Trophoblast cell (in vitro differentiated cells and primary cell): ENCODE results near the gene TRPC4AP.

Experiments used
- DNase-seq, 2 donors: peaks; one replicate each; pipeline ENCODE4 v3.0.0-alpha.2; 2016
- H2AFZ ChIP-seq: 2 replicates; pipeline ENCODE4 v1.6.1; 2013; ENCODE audit warnings: low read length, moderate library complexity, mild to moderate bottlenecking; ENCODE audit not compliant: insufficient read depth, poor library complexity
- H2AK5ac ChIP-seq: 2 replicates; pipeline ENCODE4 v1.6.1; 2013; ENCODE audit warnings: mild to moderate bottlenecking, low read length
- H2BK120ac ChIP-seq: 2 replicates; pipeline ENCODE4 v1.6.1; 2013; ENCODE audit warnings: low read length, mild to moderate bottlenecking, moderate library complexity; ENCODE audit not compliant: insufficient read depth, poor library complexity
- H2BK12ac ChIP-seq: 2 replicates; pipeline ENCODE4 v1.6.1; 2013; ENCODE audit warnings: mild to moderate bottlenecking, low read length, moderate library complexity
- H2BK5ac ChIP-seq: 2 replicates; pipeline ENCODE4 v1.6.1; 2013; ENCODE audit warnings: low read length, low read depth, moderate library complexity, mild to moderate bottlenecking; ENCODE audit not compliant: poor library complexity
- H3K14ac ChIP-seq: 2 replicates; pipeline ENCODE4 v1.6.1; 2013; ENCODE audit warnings: mild to moderate bottlenecking, low read length
- H3K18ac ChIP-seq: 2 replicates; pipeline ENCODE4 v1.6.1; 2013; ENCODE audit warnings: mild to moderate bottlenecking, low read length
- H3K23ac ChIP-seq: 2 replicates; pipeline ENCODE4 v1.6.1; 2013; ENCODE audit warnings: low read length
- H3K27ac ChIP-seq: 2 replicates; pipeline ENCODE4 v1.5.1; 2013; ENCODE audit warnings: low read depth, mild to moderate bottlenecking, inconsistent platforms, low read length, moderate library complexity
- H3K27me3 ChIP-seq: 2 replicates; pipeline ENCODE4 v1.6.1; 2013; ENCODE audit warnings: inconsistent platforms, mild to moderate bottlenecking, low read length, moderate library complexity; ENCODE audit not compliant: insufficient read depth
- H3K36me3 ChIP-seq, 2 experiments: 1 replicate in 1 of 2; 2 replicates in 1 of 2; pipeline ENCODE4 v1.6.1; 2013; ENCODE audit warnings: low read length in 2 of 2, mild to moderate bottlenecking in 2 of 2, moderate library complexity in 1 of 2; ENCODE audit not compliant: insufficient read depth in 2 of 2, control insufficient read depth in 1 of 2
- H3K4ac ChIP-seq: 2 replicates; pipeline ENCODE4 v1.6.1; 2013; ENCODE audit warnings: low read depth, mild to moderate bottlenecking, low read length, moderate library complexity
- H3K4me1 ChIP-seq, 2 experiments: 1 replicate in 1 of 2; 2 replicates in 1 of 2; pipeline ENCODE4 v1.6.1; 2013; ENCODE audit warnings: low read length in 2 of 2, mild to moderate bottlenecking in 2 of 2, moderate library complexity in 1 of 2; ENCODE audit not compliant: insufficient read depth in 2 of 2, control insufficient read depth in 1 of 2
- H3K4me2 ChIP-seq: 2 replicates; pipeline ENCODE4 v1.6.1; 2013; ENCODE audit warnings: inconsistent platforms, mild to moderate bottlenecking, low read length, moderate library complexity
- H3K4me3 ChIP-seq: 2 replicates; pipeline ENCODE4 v1.5.1; 2013; ENCODE audit warnings: mild to moderate bottlenecking, low read depth, low read length, inconsistent platforms
- H3K79me1 ChIP-seq: one replicate; pipeline ENCODE4 v1.6.1; 2013; ENCODE audit warnings: low read length
- H3K79me2 ChIP-seq: 2 replicates; pipeline ENCODE4 v1.6.1; 2013; ENCODE audit warnings: low read length, mild to moderate bottlenecking; ENCODE audit not compliant: control insufficient read depth, insufficient read depth, poor library complexity
- H3K9ac ChIP-seq: 2 replicates; pipeline ENCODE4 v1.6.1; 2013; ENCODE audit warnings: mild to moderate bottlenecking, low read length
- H3K9me3 ChIP-seq: 2 replicates; pipeline ENCODE4 v1.6.1; 2013; ENCODE audit warnings: low read depth, mild to moderate bottlenecking, control low read depth, inconsistent platforms, low read length; ENCODE audit not compliant: insufficient read depth
- H4K12ac ChIP-seq: 2 replicates; pipeline ENCODE4 v1.6.1; 2013; ENCODE audit warnings: low read depth, mild to moderate bottlenecking, low read length, moderate library complexity
- H4K8ac ChIP-seq: 2 replicates; pipeline ENCODE4 v1.6.1; 2013; ENCODE audit warnings: low read depth, mild to moderate bottlenecking, low read length, moderate library complexity
- H4K91ac ChIP-seq: one replicate; pipeline ENCODE4 v1.6.1; 2013; ENCODE audit warnings: low read depth, mild to moderate bottlenecking, low read length, moderate library complexity
- WGBS: extraction: QIAGEN DNeasy Blood & Tissue Kit; methylation state at CpG from one replicate; pipeline ENCODE4 v1.1.7; 2013; ENCODE audit warnings: missing lambda C conversion rate; ENCODE audit not compliant: insufficient read length, insufficient coverage; ENCODE audit errors: extremely low coverage; 5-methylcytosine and 5-hydroxymethylcytosine counted together

The TRPC4AP gene

DNA sequence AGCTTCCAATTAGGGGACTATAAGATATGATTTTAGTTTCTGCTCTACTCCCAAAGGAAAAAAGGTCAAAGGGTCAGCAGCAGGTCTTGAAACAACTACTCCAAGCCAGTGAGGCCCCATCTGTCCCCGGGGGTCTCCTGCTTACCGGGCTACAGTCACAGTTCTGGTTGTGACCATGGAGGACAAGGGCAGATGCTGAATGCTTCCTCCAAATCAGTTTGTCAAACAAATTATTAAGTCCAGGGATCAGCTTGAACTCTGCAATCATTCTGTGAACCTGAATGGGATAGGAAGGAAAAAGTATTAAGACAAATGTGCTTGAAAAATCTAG lies 76.8 kb downstream of the TRPC4AP start:
- DNase-seq = no peak
- H3K4me1 ChIP-seq = peaks cover 27 to 31% of the 10 kb centered on the region in 2 experiments
- H3K23ac ChIP-seq = no peak overlapping the region
- no peak overlapping the region for H2BK12ac ChIP-seq
- no peaks in the 10 kb centered on the region for H3K9me3 ChIP-seq
- no peak overlapping the region for H2BK120ac ChIP-seq
- H3K79me1 ChIP-seq = peaks cover 11% of the 10 kb centered on the region
- peak overlapping the region; percentile 4 for H3K27ac ChIP-seq
- H4K91ac ChIP-seq = no peak overlapping the region
- H3K18ac ChIP-seq = no peak overlapping the region
- H3K4me2 ChIP-seq = no peak overlapping the region
- H3K14ac ChIP-seq = no peak overlapping the region
- H3K79me2 ChIP-seq = no peaks in the 10 kb centered on the region
- no peak overlapping the region for H2AFZ ChIP-seq
- H2AK5ac ChIP-seq = no peak overlapping the region
- no peaks in the 10 kb centered on the region for H3K27me3 ChIP-seq
- no peak overlapping the region for H4K8ac ChIP-seq
- no peak overlapping the region for H4K12ac ChIP-seq
- no peak overlapping the region for H2BK5ac ChIP-seq
- H3K4ac ChIP-seq = no peak overlapping the region
- no peak overlapping the region for H3K4me3 ChIP-seq
- no CpG with 5 or more reads among the region's 2 CpGs for WGBS
- H3K36me3 ChIP-seq = peaks cover 30 to 56% of the 10 kb centered on the region in 2 experiments
- H3K9ac ChIP-seq = no peak overlapping the region

DNA sequence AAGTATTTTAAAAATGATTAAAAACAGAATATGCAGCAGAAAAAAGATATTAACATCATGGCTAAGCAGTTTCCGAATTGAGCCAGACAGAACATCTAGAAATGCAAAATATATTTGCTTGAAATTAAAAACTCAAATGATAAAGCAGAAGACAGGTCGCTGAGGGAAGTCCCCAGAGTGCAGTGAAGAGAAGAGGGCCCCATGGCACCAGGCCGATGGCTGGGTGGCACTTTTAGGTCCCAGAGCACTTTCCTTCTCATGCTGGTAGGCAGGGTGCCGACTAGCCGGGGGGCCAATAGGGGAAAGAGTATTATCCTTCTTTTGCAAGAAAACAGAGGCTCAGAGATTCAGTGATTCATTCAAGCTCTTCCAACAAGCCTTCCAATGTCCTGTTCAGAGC lies 78.1 kb downstream of the TRPC4AP start:
- Histone ChIP-seq H3K36me3 (peaks cover 33 to 55% of the 10 kb centered on the region in 2 experiments), H2BK12ac (no peak overlapping the region), H3K14ac (no peak overlapping the region), H2BK120ac (no peak overlapping the region), H3K27me3 (no peaks in the 10 kb centered on the region), H2AFZ (no peak overlapping the region), H3K23ac (no peak overlapping the region), H3K9me3 (no peaks in the 10 kb centered on the region), H3K4ac (no peak overlapping the region), H3K9ac (no peak overlapping the region), H3K4me2 (no peak overlapping the region), H3K27ac (peak overlapping the region; percentile 53), H3K79me2 (no peaks in the 10 kb centered on the region), H4K12ac (no peak overlapping the region), H3K4me3 (no peak overlapping the region), H3K18ac (no peak overlapping the region), H2BK5ac (peak overlapping the region; percentile 41), H4K8ac (no peak overlapping the region), H3K4me1 (peaks cover 27 to 32% of the 10 kb centered on the region in 2 experiments), H2AK5ac (no peak overlapping the region), H3K79me1 (peaks cover 11% of the 10 kb centered on the region), H4K91ac (peak overlapping the region; percentile 69)
- DNase-seq = peak in 1 of 2 donors; percentile 29
- WGBS = no CpG with 5 or more reads among the region's 5 CpGs

DNA sequence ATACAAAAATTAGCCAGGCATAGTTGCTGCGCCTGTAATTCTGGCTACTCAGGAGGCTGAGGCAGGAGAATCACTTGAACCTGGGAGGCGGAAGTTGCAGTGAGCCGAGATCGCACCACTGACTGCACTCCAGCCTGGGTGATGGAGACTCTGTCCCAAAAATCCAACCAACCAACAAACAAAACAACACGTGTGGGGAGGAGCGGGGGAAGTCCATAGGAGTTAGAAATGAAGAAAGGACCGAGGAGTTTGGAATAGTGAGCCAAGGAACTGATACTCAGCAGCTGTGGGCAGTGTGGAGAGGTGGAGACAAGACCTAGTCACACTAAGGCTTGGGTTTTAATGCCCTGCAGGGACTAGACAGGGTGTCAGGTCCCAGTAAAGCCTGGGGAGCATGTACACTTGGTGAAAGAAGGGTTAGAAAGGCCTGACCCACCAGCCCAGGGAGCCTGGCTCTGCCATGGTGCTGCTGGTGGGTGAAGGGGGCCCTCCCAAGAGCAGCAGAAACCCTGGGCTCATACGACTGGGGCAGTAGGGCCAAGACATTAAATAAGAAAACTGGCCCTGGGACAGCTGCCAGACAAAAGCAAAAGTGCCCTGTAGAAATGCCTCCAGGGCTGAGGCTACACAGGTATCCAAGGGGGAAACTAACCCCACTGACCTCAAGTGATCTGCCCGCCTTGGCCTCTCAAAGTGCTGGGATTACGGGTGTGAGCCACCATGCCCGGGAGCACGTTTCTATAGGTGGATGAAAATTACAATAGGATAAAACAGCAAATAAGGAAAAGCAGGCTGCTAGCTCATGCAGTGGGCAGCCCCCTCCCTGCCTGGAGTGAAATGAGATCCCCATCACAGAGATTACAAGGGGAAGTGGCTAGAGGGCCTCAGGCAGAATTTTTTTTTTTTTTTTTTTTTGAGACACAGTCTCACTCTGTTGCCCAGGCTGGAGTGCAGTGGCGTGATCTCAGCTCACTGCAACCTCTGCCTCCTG lies 78.9 kb downstream of the TRPC4AP start:
- peak overlapping the region; percentile 54 for H3K18ac ChIP-seq
- H4K12ac ChIP-seq = no peak overlapping the region
- H2AFZ ChIP-seq = no peak overlapping the region
- H2AK5ac ChIP-seq = no peak overlapping the region
- no CpG with 5 or more reads among the region's 13 CpGs for WGBS
- no peak overlapping the region for H4K91ac ChIP-seq
- no peak overlapping the region for H3K23ac ChIP-seq
- H3K4ac ChIP-seq = no peak overlapping the region
- peaks cover 11% of the 10 kb centered on the region for H3K79me1 ChIP-seq
- peaks cover 27 to 32% of the 10 kb centered on the region in 2 experiments for H3K4me1 ChIP-seq
- peak overlapping the region; percentile 8 for H2BK5ac ChIP-seq
- H4K8ac ChIP-seq = no peak overlapping the region
- no peaks in the 10 kb centered on the region for H3K79me2 ChIP-seq
- H3K27me3 ChIP-seq = no peaks in the 10 kb centered on the region
- no peak for DNase-seq
- H3K36me3 ChIP-seq = peaks cover 35 to 55% of the 10 kb centered on the region in 2 experiments
- H3K9me3 ChIP-seq = no peaks in the 10 kb centered on the region
- H3K9ac ChIP-seq = no peak overlapping the region
- no peak overlapping the region for H2BK120ac ChIP-seq
- peak overlapping the region; percentile 35 for H3K27ac ChIP-seq
- H3K4me3 ChIP-seq = no peak overlapping the region
- H2BK12ac ChIP-seq = no peak overlapping the region
- no peak overlapping the region for H3K4me2 ChIP-seq
- no peak overlapping the region for H3K14ac ChIP-seq

DNA sequence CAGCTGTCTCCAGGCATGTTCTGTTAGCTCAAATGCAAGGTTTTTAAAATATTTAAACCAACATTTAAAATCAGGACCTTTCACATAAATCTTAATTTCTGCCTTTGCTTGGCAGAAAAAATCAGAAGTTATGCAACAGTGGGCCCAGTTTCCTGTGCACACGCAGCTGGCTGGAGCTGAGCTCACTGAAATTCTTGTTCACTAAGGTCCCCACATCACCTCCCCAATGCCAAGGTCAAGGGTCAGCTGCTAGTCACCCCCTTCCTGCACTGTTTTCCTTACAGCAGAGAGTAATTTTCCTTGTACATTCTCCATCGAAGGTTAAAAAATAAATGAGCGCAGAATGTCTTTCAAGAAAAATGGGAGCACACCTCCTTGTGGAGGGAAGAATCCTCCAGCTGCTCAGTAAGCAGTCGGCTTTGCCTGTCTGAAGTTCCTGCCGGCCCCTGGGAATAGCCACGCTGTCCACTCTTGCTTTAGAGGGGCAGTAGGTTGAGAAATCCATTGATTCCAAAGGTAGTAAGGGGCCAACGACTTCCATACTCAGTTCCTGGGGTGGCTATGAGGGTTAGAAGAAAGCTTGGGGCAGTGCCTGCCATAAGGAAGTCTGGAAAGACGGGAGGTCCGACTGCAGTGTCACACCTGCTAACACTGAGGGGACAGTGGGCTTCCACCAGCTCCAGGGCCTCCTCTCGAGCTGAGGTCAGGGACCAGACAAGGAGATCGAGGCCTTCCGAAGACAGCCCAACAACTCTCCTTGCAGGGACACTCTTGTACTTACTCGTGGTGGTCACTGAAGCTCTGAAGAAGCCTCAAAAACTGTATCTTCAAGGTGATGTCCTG lies 80.2 kb downstream of the TRPC4AP start:
- DNase-seq = no peak
- Histone ChIP-seq H4K8ac (no peak overlapping the region), H3K14ac (no peak overlapping the region), H2BK12ac (peak overlapping the region; percentile 42), H3K4me2 (no peak overlapping the region), H3K4ac (no peak overlapping the region), H3K18ac (peak overlapping the region; percentile 45), H3K27me3 (no peaks in the 10 kb centered on the region), H3K9me3 (no peaks in the 10 kb centered on the region), H3K79me2 (no peaks in the 10 kb centered on the region), H4K12ac (no peak overlapping the region), H3K79me1 (peaks cover 11% of the 10 kb centered on the region), H3K4me1 (peaks cover 27 to 32% of the 10 kb centered on the region in 2 experiments), H3K4me3 (no peak overlapping the region), H2BK5ac (peak overlapping the region; percentile 48), H3K9ac (no peak overlapping the region), H3K27ac (peak overlapping the region; percentile 45), H2BK120ac (no peak overlapping the region), H4K91ac (peak overlapping the region; percentile 25), H2AFZ (no peak overlapping the region), H2AK5ac (no peak overlapping the region), H3K36me3 (peaks cover 46 to 65% of the 10 kb centered on the region in 2 experiments), H3K23ac (no peak overlapping the region)
- WGBS = no CpG with 5 or more reads among the region's 13 CpGs
